Measurements from ENCODE around the gene AHRR. TPM values are rescaled to one million over a fixed set of nuclear protein-coding genes. Genes with fewer than 3 reads are reported as not detected.

Gene AHRR
- total RNA-seq, 6 experiments from 2014 or later: 30.9 to 55.7 (median 51.9) TPM

- Mint-ChIP-seq H3K27me3 (ENCODE audit: insufficient read depth) (peaks cover 8% of the 10 kb centered on the region), H3K4me3 (no peak overlapping the region), H3K36me3 (ENCODE audit: low read depth) (peaks cover 28% of the 10 kb centered on the region), H3K27ac (peak overlapping the region; percentile 90), H3K9me3 (no peaks in the 10 kb centered on the region), H3K4me1 (ENCODE audit: low read depth) (peaks cover 68% of the 10 kb centered on the region)
- no peak for TF ChIP-seq CTCF (IDR thresholded peaks at IDR 0.05)
- DNase-seq: no peak
These were observed 53.9 kb downstream of the AHRR start for GRCh38 chr5:375336-375920.

- Mint-ChIP-seq H3K27ac (peak overlapping the region; percentile 63), H3K9me3 (no peaks in the 10 kb centered on the region), H3K4me1 (ENCODE audit: low read depth) (peaks cover 70% of the 10 kb centered on the region), H3K4me3 (peak overlapping the region; percentile 28; the same call in 1 of the 2 replicates), H3K27me3 (ENCODE audit: insufficient read depth) (peaks cover 8% of the 10 kb centered on the region), H3K36me3 (ENCODE audit: low read depth) (peaks cover 34% of the 10 kb centered on the region)
- TF ChIP-seq CTCF (IDR thresholded peaks at IDR 0.05): no peak
- no peak for DNase-seq
These were observed 54.6 kb downstream of the AHRR start for GRCh38 chr5:375921-376798.

GRCh38 chr5:376799-377325, 55.3 kb downstream of the AHRR start:
- H3K27me3 Mint-ChIP-seq (ENCODE audit: insufficient read depth): peaks cover 8% of the 10 kb centered on the region
- TF ChIP-seq CTCF (IDR thresholded peaks at IDR 0.05): no peak
- peaks cover 69% of the 10 kb centered on the region for H3K4me1 Mint-ChIP-seq (ENCODE audit: low read depth)
- no peak for DNase-seq
- peaks cover 4% of the 10 kb centered on the region for H3K9me3 Mint-ChIP-seq
- no peak overlapping the region for H3K4me3 Mint-ChIP-seq
- H3K36me3 Mint-ChIP-seq (ENCODE audit: low read depth): peaks cover 40% of the 10 kb centered on the region
- peak overlapping the region; percentile 63 for H3K27ac Mint-ChIP-seq

GRCh38 chr5:377326-377981, 55.9 kb downstream of the AHRR start:
- Mint-ChIP-seq H3K4me3 (peak overlapping the region; percentile 24; the same call in 1 of the 2 replicates), H3K4me1 (ENCODE audit: low read depth) (peaks cover 69% of the 10 kb centered on the region), H3K27me3 (ENCODE audit: insufficient read depth) (peaks cover 8% of the 10 kb centered on the region), H3K27ac (peak overlapping the region; percentile 95), H3K36me3 (ENCODE audit: low read depth) (peaks cover 46% of the 10 kb centered on the region), H3K9me3 (peaks cover 10% of the 10 kb centered on the region)
- TF ChIP-seq CTCF (IDR thresholded peaks at IDR 0.05): no peak
- DNase-seq: no peak

GRCh38 chr5:378301-378891, 56.9 kb downstream of the AHRR start:
- Mint-ChIP-seq H3K36me3 (ENCODE audit: low read depth) (peaks cover 53% of the 10 kb centered on the region), H3K4me1 (ENCODE audit: low read depth) (peaks cover 72% of the 10 kb centered on the region), H3K9me3 (peaks cover 12% of the 10 kb centered on the region), H3K4me3 (peak overlapping the region; percentile 64), H3K27me3 (ENCODE audit: insufficient read depth) (peaks cover 8% of the 10 kb centered on the region), H3K27ac (peak overlapping the region; percentile 95)
- peak; percentile 46 for DNase-seq
- TF ChIP-seq CTCF (IDR thresholded peaks at IDR 0.05): no peak

All from HFFc6 (cell line).